CD4-positive, CD25-positive, alpha-beta regulatory T cell (primary cell): ENCODE measurements around the gene FHIT. TPM values are rescaled to one million over a fixed set of nuclear protein-coding genes. Genes with fewer than 3 reads are reported as not detected.
A peak's percentile ranks its signal among the peaks of the same experiment; 100 is the strongest.

Experiments
- ATAC-seq, 2 donors: fragments of 150-1000 bp; cut with Tn5 transposase; one replicate each; pipeline ENCODE4 v1.10.0; 2021; ENCODE audit warnings: low read depth in 2 of 2, moderate number of reproducible peaks in 2 of 2, moderate library complexity in 1 of 2
- DNase-seq, 3 donors: peaks; one replicate each; pipeline versions ENCODE4 v3.0.0 to v3.0.0-alpha.2; 2012 to 2022; ENCODE audit warnings: mixed read lengths in 1 of 3
- H3K27ac ChIP-seq: one replicate; pipeline ENCODE4 v1.7.0; 2013; ENCODE audit warnings: mild to moderate bottlenecking, low read length; ENCODE audit not compliant: insufficient read depth, poor library complexity, severe bottlenecking
- H3K27me3 ChIP-seq: one replicate; pipeline ENCODE4 v1.7.0; 2013; ENCODE audit warnings: low read length; ENCODE audit not compliant: control insufficient read depth, insufficient read depth
- H3K36me3 ChIP-seq: one replicate; pipeline ENCODE4 v1.7.0; 2013; ENCODE audit warnings: mild to moderate bottlenecking, low read length, moderate library complexity; ENCODE audit not compliant: control insufficient read depth, insufficient read depth
- H3K4me1 ChIP-seq: 2 replicates; pipeline ENCODE4 v1.7.0; 2013; ENCODE audit warnings: mild to moderate bottlenecking, low read length; ENCODE audit not compliant: insufficient read depth, control insufficient read depth, poor library complexity, severe bottlenecking
- H3K4me3 ChIP-seq: one replicate; pipeline ENCODE4 v1.7.0; 2013; ENCODE audit warnings: low read depth, mild to moderate bottlenecking, low read length, moderate library complexity
- H3K9me3 ChIP-seq, 2 experiments: 1 replicate in 1 of 2; 2 replicates in 1 of 2; pipeline ENCODE4 v1.7.0; 2013; ENCODE audit warnings: low read length in 2 of 2, mild to moderate bottlenecking in 1 of 2, moderate library complexity in 1 of 2; ENCODE audit not compliant: control insufficient read depth in 2 of 2
- H3K27ac Mint-ChIP-seq, 3 donors: one replicate each; pipeline ENCODE4 v1.8.0; 2020 to 2022; ENCODE audit warnings: mild to moderate bottlenecking in 3 of 3, mixed read lengths in 3 of 3, moderate library complexity in 2 of 3
- H3K27me3 Mint-ChIP-seq: one replicate; pipeline ENCODE4 v1.8.0; 2022; ENCODE audit warnings: mild to moderate bottlenecking, mixed read lengths
- H3K36me3 Mint-ChIP-seq: one replicate; pipeline ENCODE4 v1.8.0; 2020; ENCODE audit warnings: mixed read lengths
- H3K4me1 Mint-ChIP-seq, 4 donors: one replicate each; pipeline ENCODE4 v1.8.0; 2020 to 2022; ENCODE audit warnings: mixed read lengths in 4 of 4, mild to moderate bottlenecking in 1 of 4
- H3K4me3 Mint-ChIP-seq, 4 donors: one replicate each; pipeline ENCODE4 v1.8.0; 2020 to 2022; ENCODE audit warnings: mild to moderate bottlenecking in 4 of 4, mixed read lengths in 4 of 4, moderate library complexity in 3 of 4
- H3K9me3 Mint-ChIP-seq, 7 donors: one replicate each; pipeline ENCODE4 v1.8.0; 2020 to 2022; ENCODE audit warnings: mixed read lengths in 7 of 7, mild to moderate bottlenecking in 3 of 7, moderate library complexity in 2 of 7
- polyA plus RNA-seq, 4 donors: library from polyadenylated mRNA; unstranded; fragments of 300-500 nt; fragmentation: Illumina TruSeq; gene quantifications; one replicate each; pipeline ENCODE4 v1.2.3, GENCODE V29; 2021
- total RNA-seq: library from RNA; stranded (reverse); gene quantifications from one replicate; pipeline ENCODE4 v1.2.3, GENCODE V29; 2022

Gene FHIT
- total and polyA plus RNA-seq, 5 donors from 2014 or later = 7.8 to 120 (median 14.4) TPM

- peaks cover 0 to 9% (median 3%) of the 10 kb centered on the region in 4 donors for H3K4me1 Mint-ChIP-seq
- H3K4me3 Mint-ChIP-seq = no peak overlapping the region
- Histone ChIP-seq H3K27me3 (no peaks in the 10 kb centered on the region), H3K4me1 (no peaks in the 10 kb centered on the region), H3K4me3 (no peak overlapping the region), H3K36me3 (no peaks in the 10 kb centered on the region), H3K9me3 (no peaks in the 10 kb centered on the region), H3K27ac (no peak overlapping the region)
- ATAC-seq = no peak
- H3K9me3 Mint-ChIP-seq = no peaks in the 10 kb centered on the region
- DNase-seq = no peak
- H3K27me3 Mint-ChIP-seq = no peaks in the 10 kb centered on the region
- H3K36me3 Mint-ChIP-seq = no peaks in the 10 kb centered on the region
- no peak overlapping the region for H3K27ac Mint-ChIP-seq
These were observed 1090.2 kb downstream of the FHIT start for GRCh38 chr3:60160822-60161748.

DNA sequence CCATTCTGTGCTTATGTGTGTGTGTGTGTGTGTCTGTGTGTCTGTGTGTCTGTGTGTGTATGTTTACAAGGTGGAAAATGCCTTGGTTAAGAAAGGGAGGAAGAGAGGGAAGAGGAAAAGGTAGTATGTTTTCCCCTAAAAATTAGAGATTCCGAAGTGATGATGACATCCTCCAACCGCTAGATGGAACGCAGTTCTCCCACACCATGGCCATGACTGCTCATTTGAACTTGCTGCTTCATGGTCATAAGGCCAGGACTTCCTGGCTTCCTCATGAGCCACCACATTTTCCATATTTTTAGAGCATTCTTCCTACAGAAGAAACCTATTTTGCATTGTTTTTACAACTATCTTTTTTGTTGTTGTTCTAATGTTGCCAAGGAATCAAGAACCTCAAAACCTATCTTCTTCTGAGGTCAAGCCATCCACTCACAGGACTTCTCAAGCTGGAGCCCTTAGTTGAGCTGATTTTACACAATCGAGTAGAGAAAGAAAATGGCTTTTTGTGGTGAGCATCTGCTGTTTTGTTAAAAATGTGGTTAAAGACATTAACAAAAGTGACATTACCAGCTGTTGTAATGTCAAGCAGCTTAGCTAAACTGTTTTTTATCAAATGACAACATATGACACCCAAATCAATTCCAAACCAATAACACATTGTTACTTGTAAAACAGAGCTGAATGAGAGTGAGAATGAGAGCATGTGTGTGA is 1091.0 kb downstream of the FHIT start:
- no peaks in the 10 kb centered on the region for H3K9me3 Mint-ChIP-seq
- no peaks in the 10 kb centered on the region for H3K4me1 ChIP-seq
- peaks cover 0 to 9% (median 3%) of the 10 kb centered on the region in 4 donors for H3K4me1 Mint-ChIP-seq
- no peaks in the 10 kb centered on the region for H3K36me3 Mint-ChIP-seq
- H3K27ac Mint-ChIP-seq = no peak overlapping the region
- H3K27me3 Mint-ChIP-seq = no peaks in the 10 kb centered on the region
- no peaks in the 10 kb centered on the region for H3K9me3 ChIP-seq
- ATAC-seq (no peak), DNase-seq (peak in 1 of 3 donors; percentile 11)
- H3K27ac ChIP-seq = no peak overlapping the region
- H3K4me3 ChIP-seq = no peak overlapping the region
- H3K27me3 ChIP-seq = no peaks in the 10 kb centered on the region
- no peak overlapping the region for H3K4me3 Mint-ChIP-seq
- no peaks in the 10 kb centered on the region for H3K36me3 ChIP-seq

- Mint-ChIP-seq H3K4me3 (no peak overlapping the region), H3K27ac (no peak overlapping the region), H3K27me3 (no peaks in the 10 kb centered on the region), H3K9me3 (no peaks in the 10 kb centered on the region), H3K36me3 (no peaks in the 10 kb centered on the region), H3K4me1 (peaks cover 0 to 9% (median 3%) of the 10 kb centered on the region in 4 donors)
- Histone ChIP-seq H3K27me3 (no peaks in the 10 kb centered on the region), H3K4me3 (no peak overlapping the region), H3K27ac (no peak overlapping the region), H3K36me3 (no peaks in the 10 kb centered on the region), H3K4me1 (no peaks in the 10 kb centered on the region), H3K9me3 (no peaks in the 10 kb centered on the region)
- DNase-seq (no peak), ATAC-seq (no peak)
These were observed 1093.2 kb downstream of the FHIT start for GRCh38 chr3:60158035-60158434.

DNA sequence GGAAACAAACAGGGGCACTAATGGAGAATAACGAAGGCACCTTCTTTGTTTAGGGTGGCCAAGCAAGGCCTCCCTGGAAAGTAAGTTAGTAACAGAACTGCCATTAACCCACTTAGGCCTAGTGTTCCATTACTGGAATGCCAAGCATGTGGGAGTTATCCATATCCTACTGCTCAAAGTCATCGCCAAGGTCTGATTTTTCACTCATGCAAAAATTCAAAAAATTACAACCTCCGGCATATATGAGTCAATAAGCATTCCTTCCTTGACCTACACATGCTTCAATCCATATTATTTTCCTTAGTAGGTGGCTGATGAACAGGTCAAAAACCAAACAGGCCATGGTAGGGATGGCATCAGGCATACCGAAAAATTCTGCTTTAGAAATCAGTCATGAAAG is 1097.2 kb downstream of the FHIT start:
- Mint-ChIP-seq H3K9me3 (peaks cover 0 to 2% (median 0%) of the 10 kb centered on the region in 7 donors), H3K4me1 (no peaks in the 10 kb centered on the region), H3K4me3 (no peak overlapping the region), H3K27ac (no peak overlapping the region), H3K36me3 (no peaks in the 10 kb centered on the region), H3K27me3 (no peaks in the 10 kb centered on the region)
- Histone ChIP-seq H3K36me3 (no peaks in the 10 kb centered on the region), H3K27ac (no peak overlapping the region), H3K4me3 (no peak overlapping the region), H3K27me3 (no peaks in the 10 kb centered on the region), H3K4me1 (no peaks in the 10 kb centered on the region), H3K9me3 (no peaks in the 10 kb centered on the region)
- ATAC-seq = no peak
- no peak for DNase-seq

DNA sequence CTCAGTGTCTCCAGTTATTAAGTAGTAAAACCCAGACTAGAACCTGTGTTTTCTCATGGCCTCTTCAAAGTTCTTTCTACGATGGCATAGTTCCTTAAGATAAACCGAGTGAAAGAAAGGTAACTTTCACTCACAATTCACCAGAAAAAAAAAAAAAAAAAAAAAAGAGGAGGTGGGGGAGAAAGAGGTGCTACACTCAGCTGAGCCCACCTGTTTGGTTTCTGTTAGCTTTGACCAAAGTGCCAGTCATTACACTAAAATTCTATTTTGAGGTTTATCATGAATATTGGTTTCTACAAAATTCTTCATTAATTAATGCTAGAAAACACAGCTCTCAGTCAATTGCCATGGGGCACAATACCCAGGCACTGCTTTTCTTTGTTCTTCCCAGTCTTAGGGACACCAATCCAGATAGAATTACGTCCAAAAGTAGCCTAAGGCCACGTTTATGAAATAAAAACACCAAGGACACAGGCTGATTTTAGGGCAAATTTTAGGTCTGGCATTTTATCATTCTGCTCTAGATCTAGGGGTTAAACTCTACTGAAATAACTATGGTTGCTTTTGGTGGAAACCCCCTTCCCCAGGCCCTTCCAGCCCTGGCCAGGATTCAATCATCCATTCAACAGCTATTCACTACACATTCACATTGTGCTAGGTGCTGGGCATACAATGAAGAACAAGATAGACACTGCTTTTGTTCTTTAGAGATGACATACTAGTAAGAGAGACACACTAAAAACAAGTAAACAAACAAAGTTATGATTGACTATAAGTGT is 1097.8 kb downstream of the FHIT start:
- Mint-ChIP-seq H3K4me1 (no peaks in the 10 kb centered on the region), H3K27ac (peak overlapping the region in 1 of 3 donors; percentile 18), H3K4me3 (no peak overlapping the region), H3K36me3 (no peaks in the 10 kb centered on the region), H3K9me3 (peaks cover 0 to 2% (median 0%) of the 10 kb centered on the region in 7 donors), H3K27me3 (no peaks in the 10 kb centered on the region)
- Histone ChIP-seq H3K27me3 (no peaks in the 10 kb centered on the region), H3K27ac (no peak overlapping the region), H3K4me3 (no peak overlapping the region), H3K4me1 (no peaks in the 10 kb centered on the region), H3K9me3 (no peaks in the 10 kb centered on the region), H3K36me3 (no peaks in the 10 kb centered on the region)
- DNase-seq (no peak), ATAC-seq (no peak)

GRCh38 chr3:60149501-60149900 is 1101.8 kb downstream of the FHIT start:
- no peak for ATAC-seq
- Mint-ChIP-seq H3K27ac (no peak overlapping the region), H3K4me1 (peaks cover 0 to 5% (median 2%) of the 10 kb centered on the region in 4 donors), H3K36me3 (no peaks in the 10 kb centered on the region), H3K27me3 (no peaks in the 10 kb centered on the region), H3K9me3 (peaks cover 0 to 2% (median 0%) of the 10 kb centered on the region in 7 donors), H3K4me3 (no peak overlapping the region)
- Histone ChIP-seq H3K36me3 (no peaks in the 10 kb centered on the region), H3K27me3 (no peaks in the 10 kb centered on the region), H3K9me3 (no peaks in the 10 kb centered on the region), H3K27ac (no peak overlapping the region), H3K4me1 (no peaks in the 10 kb centered on the region), H3K4me3 (no peak overlapping the region)
- no peak for DNase-seq

DNA sequence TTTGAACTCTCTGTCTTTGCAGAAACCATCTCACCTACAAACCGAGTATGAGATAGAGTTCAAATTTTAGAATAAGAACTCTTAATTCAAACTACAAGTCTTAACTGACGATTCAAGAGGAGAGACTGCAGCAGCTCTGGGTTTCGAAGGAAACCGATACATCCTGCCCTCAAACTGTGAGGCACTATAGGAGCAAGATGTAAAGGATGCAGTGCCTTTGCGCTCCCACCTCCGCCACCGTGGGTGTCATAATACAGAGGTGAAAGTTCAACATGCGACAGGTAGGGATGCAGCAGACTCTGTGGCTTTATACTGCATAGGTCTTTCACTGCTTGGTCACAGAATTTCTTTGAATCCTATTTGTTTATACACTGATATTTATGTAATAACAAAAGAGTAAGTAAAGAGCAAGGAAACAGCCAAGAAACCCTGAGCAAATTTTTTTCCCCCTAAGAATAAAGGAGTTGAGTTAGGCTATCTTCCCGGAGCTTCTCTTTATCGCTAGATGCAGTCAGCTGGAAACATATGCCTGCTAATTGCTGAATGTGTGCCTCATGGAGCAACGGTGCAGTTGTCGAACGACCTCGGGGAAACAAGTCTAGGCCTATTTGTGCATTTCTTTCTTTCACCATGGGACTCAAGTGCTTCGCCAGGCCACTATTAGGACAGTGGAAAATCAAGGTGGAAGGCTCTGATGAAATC is 1103.9 kb downstream of the FHIT start:
- Histone ChIP-seq H3K27ac (no peak overlapping the region), H3K36me3 (no peaks in the 10 kb centered on the region), H3K4me3 (no peak overlapping the region), H3K9me3 (no peaks in the 10 kb centered on the region), H3K4me1 (no peaks in the 10 kb centered on the region), H3K27me3 (no peaks in the 10 kb centered on the region)
- H3K4me1 Mint-ChIP-seq = peaks cover 0 to 5% (median 3%) of the 10 kb centered on the region in 4 donors
- peak in 1 of 3 donors; percentile 48 for DNase-seq
- no peak overlapping the region for H3K4me3 Mint-ChIP-seq
- peaks cover 0 to 2% (median 0%) of the 10 kb centered on the region in 7 donors for H3K9me3 Mint-ChIP-seq
- no peak overlapping the region for H3K27ac Mint-ChIP-seq
- no peaks in the 10 kb centered on the region for H3K27me3 Mint-ChIP-seq
- no peaks in the 10 kb centered on the region for H3K36me3 Mint-ChIP-seq
- ATAC-seq = peak in 1 of 2 donors; percentile 44
